HL-60 (cell line): ENCODE measurements around the gene ABCA2.

ENCODE experiments used
- GABPA ChIP-seq: IDR thresholded peaks from 2 replicates; pipeline ENCODE4 v1.6.1; 2012; ENCODE audit warnings: low read depth
- POLR2AphosphoS5 ChIP-seq: IDR thresholded peaks from 2 replicates; pipeline ENCODE4 v1.6.1; 2012; ENCODE audit warnings: low read depth
- SPI1 ChIP-seq: IDR thresholded peaks from 2 replicates; pipeline ENCODE4 v1.6.1; 2012; ENCODE audit warnings: low read depth, mild to moderate bottlenecking, borderline replicate concordance
- TF ChIP-seq, protein P1 (sequence below): IDR thresholded peaks from one replicate; pipeline ENCODE4 v1.5.1; 2011; ENCODE audit warnings: low read length, control low read depth, inconsistent platforms; ENCODE audit not compliant: insufficient read depth
- TF ChIP-seq, protein P2 (sequence below): IDR thresholded peaks from 2 replicates; pipeline ENCODE4 v1.6.1; 2012; ENCODE audit warnings: low read depth; ENCODE audit not compliant: insufficient replicate concordance

DNA sequence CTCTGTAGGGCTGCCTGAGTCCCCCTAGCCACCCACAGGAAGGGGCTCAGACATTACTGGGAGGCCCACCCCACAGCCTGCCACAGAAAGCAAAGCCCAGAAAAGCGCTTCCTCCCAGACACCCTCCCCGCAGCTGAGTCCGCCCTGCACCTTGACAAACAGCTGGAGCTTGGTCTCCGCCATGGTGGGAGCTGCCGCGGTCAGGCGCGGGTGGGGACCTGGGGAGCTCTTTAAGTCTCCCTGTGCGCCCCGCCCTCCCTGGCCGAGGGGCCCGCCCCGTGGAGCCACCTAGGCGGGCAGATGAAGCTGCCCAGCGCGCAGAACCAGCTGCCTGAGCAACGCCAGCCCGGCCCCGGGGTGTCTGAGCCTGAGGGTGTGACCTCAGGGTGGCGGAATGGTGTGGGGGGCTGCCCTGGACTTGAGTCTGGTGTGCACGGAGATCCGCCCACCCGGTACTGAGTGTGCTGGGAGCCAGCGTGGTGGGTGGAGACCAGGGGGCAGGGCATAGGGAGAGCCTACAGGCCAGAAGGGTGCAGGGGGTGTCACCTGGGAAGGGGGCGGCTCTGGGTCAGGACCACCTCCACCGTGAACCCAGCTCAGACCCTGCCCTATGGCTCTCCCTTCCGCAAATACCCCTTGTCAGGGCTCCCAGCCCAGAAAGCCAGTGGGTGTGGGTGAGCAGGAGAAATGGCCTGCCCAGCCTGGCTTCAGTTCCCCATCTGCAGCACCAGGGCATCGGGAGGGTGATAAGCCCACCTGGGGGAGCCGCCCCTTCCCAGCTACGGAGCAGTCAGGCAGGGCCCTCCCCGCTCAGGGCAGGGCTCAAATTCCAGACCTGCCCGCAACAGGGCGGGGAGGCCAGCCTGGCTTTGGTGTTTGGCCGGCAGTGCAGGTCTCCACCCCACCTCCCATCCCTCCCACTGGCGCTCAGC is 31.4 kb downstream of the ABCA2 start, which contains the start of gene CLIC3:
- TF ChIP-seq, protein P1, sequence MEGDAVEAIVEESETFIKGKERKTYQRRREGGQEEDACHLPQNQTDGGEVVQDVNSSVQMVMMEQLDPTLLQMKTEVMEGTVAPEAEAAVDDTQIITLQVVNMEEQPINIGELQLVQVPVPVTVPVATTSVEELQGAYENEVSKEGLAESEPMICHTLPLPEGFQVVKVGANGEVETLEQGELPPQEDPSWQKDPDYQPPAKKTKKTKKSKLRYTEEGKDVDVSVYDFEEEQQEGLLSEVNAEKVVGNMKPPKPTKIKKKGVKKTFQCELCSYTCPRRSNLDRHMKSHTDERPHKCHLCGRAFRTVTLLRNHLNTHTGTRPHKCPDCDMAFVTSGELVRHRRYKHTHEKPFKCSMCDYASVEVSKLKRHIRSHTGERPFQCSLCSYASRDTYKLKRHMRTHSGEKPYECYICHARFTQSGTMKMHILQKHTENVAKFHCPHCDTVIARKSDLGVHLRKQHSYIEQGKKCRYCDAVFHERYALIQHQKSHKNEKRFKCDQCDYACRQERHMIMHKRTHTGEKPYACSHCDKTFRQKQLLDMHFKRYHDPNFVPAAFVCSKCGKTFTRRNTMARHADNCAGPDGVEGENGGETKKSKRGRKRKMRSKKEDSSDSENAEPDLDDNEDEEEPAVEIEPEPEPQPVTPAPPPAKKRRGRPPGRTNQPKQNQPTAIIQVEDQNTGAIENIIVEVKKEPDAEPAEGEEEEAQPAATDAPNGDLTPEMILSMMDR = no peak
- TF ChIP-seq POLR2AphosphoS5 (no peak; the same call in 1 of the 2 replicates), GABPA (no peak), SPI1 (no peak; the same call in 1 of the 2 replicates)
- TF ChIP-seq, protein P2, sequence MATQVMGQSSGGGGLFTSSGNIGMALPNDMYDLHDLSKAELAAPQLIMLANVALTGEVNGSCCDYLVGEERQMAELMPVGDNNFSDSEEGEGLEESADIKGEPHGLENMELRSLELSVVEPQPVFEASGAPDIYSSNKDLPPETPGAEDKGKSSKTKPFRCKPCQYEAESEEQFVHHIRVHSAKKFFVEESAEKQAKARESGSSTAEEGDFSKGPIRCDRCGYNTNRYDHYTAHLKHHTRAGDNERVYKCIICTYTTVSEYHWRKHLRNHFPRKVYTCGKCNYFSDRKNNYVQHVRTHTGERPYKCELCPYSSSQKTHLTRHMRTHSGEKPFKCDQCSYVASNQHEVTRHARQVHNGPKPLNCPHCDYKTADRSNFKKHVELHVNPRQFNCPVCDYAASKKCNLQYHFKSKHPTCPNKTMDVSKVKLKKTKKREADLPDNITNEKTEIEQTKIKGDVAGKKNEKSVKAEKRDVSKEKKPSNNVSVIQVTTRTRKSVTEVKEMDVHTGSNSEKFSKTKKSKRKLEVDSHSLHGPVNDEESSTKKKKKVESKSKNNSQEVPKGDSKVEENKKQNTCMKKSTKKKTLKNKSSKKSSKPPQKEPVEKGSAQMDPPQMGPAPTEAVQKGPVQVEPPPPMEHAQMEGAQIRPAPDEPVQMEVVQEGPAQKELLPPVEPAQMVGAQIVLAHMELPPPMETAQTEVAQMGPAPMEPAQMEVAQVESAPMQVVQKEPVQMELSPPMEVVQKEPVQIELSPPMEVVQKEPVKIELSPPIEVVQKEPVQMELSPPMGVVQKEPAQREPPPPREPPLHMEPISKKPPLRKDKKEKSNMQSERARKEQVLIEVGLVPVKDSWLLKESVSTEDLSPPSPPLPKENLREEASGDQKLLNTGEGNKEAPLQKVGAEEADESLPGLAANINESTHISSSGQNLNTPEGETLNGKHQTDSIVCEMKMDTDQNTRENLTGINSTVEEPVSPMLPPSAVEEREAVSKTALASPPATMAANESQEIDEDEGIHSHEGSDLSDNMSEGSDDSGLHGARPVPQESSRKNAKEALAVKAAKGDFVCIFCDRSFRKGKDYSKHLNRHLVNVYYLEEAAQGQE = no peak
